ENCODE measurements around the gene SRSF11. TPM values are rescaled to one million over a fixed set of nuclear protein-coding genes. Genes with fewer than 3 reads are reported as not detected.

SRSF11 gene
- total RNA-seq, 1 experiment from 2014 or later, result 145 TPM

GRCh38 chr1:70220015-70220414, 1.2 kb upstream of the SRSF11 start:
- no peak overlapping the region for H3K4me3 ChIP-seq (ENCODE audit: low read depth in 2 of 2, low read length in 2 of 2)
- TF ChIP-seq SIN3A (IDR thresholded peaks at IDR 0.05; ENCODE audit: borderline replicate concordance, insufficient read depth, low read depth, low read length) (no peak), TCF7L2 (IDR thresholded peaks at IDR 0.05; ENCODE audit: low read depth, low read length) (no peak), POLR2AphosphoS5 (IDR thresholded peaks at IDR 0.05; ENCODE audit: low read depth, low read length) (no peak), CTCF (IDR thresholded peaks at IDR 0.05) (no peak), REST (IDR thresholded peaks at IDR 0.05; ENCODE audit: insufficient read depth in 1 of 2, low read depth in 2 of 2, low read length in 1 of 2) (no peak)
- peaks cover 26% of the 10 kb centered on the region for H3K36me3 ChIP-seq (ENCODE audit: control insufficient read depth, insufficient read depth, low read length)
- in situ Hi-C loops (cut with HindIII; ENCODE audit: low pct_unique_long_range_greater_than_20kb, low sequenced_read_pairs) (no loop called here), intact Hi-C loops (cut with micrococcal nuclease; ENCODE audit: unreplicated experiment) (no loop called here)
- H3K9me3 ChIP-seq (ENCODE audit: control insufficient read depth, insufficient read depth, low read depth, low read length), result no peaks in the 10 kb centered on the region
- POLR2A ChIA-PET, result no interaction called here
- peak overlapping the region; percentile 44 for H3K27ac ChIP-seq (ENCODE audit: low read length)
- CTCF ChIA-PET, result no interaction called here
- H3K4me1 ChIP-seq (ENCODE audit: control insufficient read depth, insufficient read depth, low read length), result peaks cover 33% of the 10 kb centered on the region
- ATAC-seq (no peak), DNase-seq (ENCODE audit: low read depth, low spot score) (no peak)
- no TSS peak for BruUV-seq (replicated peaks)
- H3K27me3 ChIP-seq (ENCODE audit: control insufficient read depth, insufficient read depth, low read length), result no peaks in the 10 kb centered on the region

- ChIA-PET CTCF (no interaction called here), POLR2A (interaction anchor here (0.7 kb wide), 3 partner anchors 10 to 157 kb away, joined by 3 to 4 read pairs (median 3); no protein-coding TSS in a partner anchor)
- in situ Hi-C loops (cut with HindIII; ENCODE audit: low pct_unique_long_range_greater_than_20kb, low sequenced_read_pairs) (no loop called here), intact Hi-C loops (cut with micrococcal nuclease; ENCODE audit: unreplicated experiment) (no loop called here)
- peak overlapping the region; percentile 98 for H3K27ac ChIP-seq (ENCODE audit: low read length)
- no peaks in the 10 kb centered on the region for H3K27me3 ChIP-seq (ENCODE audit: control insufficient read depth, insufficient read depth, low read length)
- H3K9me3 ChIP-seq (ENCODE audit: control insufficient read depth, insufficient read depth, low read depth, low read length), result no peaks in the 10 kb centered on the region
- H3K4me1 ChIP-seq (ENCODE audit: control insufficient read depth, insufficient read depth, low read length), result peaks cover 33% of the 10 kb centered on the region
- H3K4me3 ChIP-seq (ENCODE audit: low read depth in 2 of 2, low read length in 2 of 2), result peak overlapping the region; percentile 64 to 94
- TF ChIP-seq TCF7L2 (IDR thresholded peaks at IDR 0.05; ENCODE audit: low read depth, low read length) (no peak), POLR2AphosphoS5 (IDR thresholded peaks at IDR 0.05; ENCODE audit: low read depth, low read length) (no peak), REST (IDR thresholded peaks at IDR 0.05; ENCODE audit: insufficient read depth in 1 of 2, low read depth in 2 of 2, low read length in 1 of 2) (no peak), SIN3A (IDR thresholded peaks at IDR 0.05; ENCODE audit: borderline replicate concordance, insufficient read depth, low read depth, low read length) (no peak), CTCF (IDR thresholded peaks at IDR 0.05) (no peak)
- BruUV-seq (replicated peaks), result no TSS peak
- DNase-seq (ENCODE audit: low read depth, low spot score), result no peak
- H3K36me3 ChIP-seq (ENCODE audit: control insufficient read depth, insufficient read depth, low read length), result peaks cover 31% of the 10 kb centered on the region
- ATAC-seq, result no peak
These were observed 503 bp upstream of the SRSF11 start for GRCh38 chr1:70220517-70221237.
